ENCODE measurements around the gene PLEKHA7. TPM values are rescaled to one million over a fixed set of nuclear protein-coding genes. Genes with fewer than 3 reads are reported as not detected.

The PLEKHA7 gene
- total RNA-seq, 1 experiment from 2014 or later: 7.2 TPM

DNA sequence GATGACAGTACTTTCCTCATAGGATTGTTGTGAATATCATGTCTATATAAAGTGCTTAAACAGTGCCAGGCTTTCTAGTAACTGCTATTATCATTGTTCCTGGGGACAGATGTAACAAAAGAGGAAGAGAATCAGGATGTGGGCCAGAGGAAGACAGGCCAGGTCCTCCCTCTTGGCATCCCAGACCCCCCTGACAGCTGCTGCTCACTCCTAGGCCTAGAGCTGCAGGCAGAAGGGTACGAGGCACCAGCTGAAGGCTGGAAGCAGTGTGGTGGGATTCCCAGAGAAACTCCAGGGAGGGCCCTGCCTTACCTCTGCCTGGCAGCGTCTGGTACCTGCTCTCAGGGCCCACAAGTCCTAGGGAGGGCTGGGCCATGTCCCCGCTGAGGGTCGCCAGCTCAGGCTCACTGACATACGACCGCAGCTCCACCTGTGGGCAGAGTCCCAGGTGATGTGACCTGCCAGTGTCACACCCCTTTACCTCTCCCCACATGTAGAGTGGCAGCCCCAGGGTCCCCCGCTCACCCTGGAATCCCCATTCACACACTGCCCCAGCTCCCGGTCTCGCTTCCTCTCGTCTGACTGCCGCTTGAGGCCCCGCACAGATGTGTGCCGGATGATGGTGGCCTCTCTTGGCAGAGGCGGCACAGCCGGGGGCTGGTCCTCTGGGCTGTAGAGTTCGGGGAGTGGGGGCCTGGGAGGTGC, 223.6 kb downstream of the PLEKHA7 start:
- H3K4me1 ChIP-seq (ENCODE audit: control insufficient read depth in 1 of 2, insufficient read depth in 2 of 2, low read length in 2 of 2): peaks cover 28 to 52% of the 10 kb centered on the region in 2 experiments
- POLR2A ChIA-PET: no interaction called here
- no peaks in the 10 kb centered on the region for H3K79me2 ChIP-seq (ENCODE audit: insufficient read depth, low read length)
- no peak overlapping the region for H3K4me3 ChIP-seq (replicated peaks in 1 of 2; ENCODE audit: low read depth in 1 of 2, low read length in 2 of 2)
- no peaks in the 10 kb centered on the region for H3K9me3 ChIP-seq (ENCODE audit: control insufficient read depth in 1 of 2, insufficient read depth in 1 of 2, low read depth in 1 of 2, low read length in 2 of 2)
- no peak overlapping the region for H3K27ac ChIP-seq (ENCODE audit: low read depth, low read length)
- ATAC-seq: no peak
- no TSS peak for BruUV-seq (replicated peaks)
- CTCF ChIA-PET: interaction anchor here (1.5 kb wide), 1 partner anchor 29 kb away, joined by 3 read pairs; no protein-coding TSS in a partner anchor
- no peak for DNase-seq (ENCODE audit: low read depth, low spot score)
- no peak overlapping the region for H3K9ac ChIP-seq (ENCODE audit: low read length)
- H3K4me2 ChIP-seq (ENCODE audit: low read length): peak overlapping the region; percentile 69
- no peaks in the 10 kb centered on the region for H3K36me3 ChIP-seq (ENCODE audit: control insufficient read depth in 1 of 2, insufficient read depth in 2 of 2, low read length in 2 of 2)
- TF ChIP-seq YY1 (IDR thresholded peaks at IDR 0.05; ENCODE audit: extremely low read depth, insufficient replicate concordance, low read depth, low read length): no peak
- TF ChIP-seq RAD21 (IDR thresholded peaks at IDR 0.05; ENCODE audit: low read depth): no peak
- no peak for TF ChIP-seq EGR1 (IDR thresholded peaks at IDR 0.05; ENCODE audit: low read depth)
- TF ChIP-seq SRF (IDR thresholded peaks at IDR 0.05; ENCODE audit: low read depth): no peak
- TF ChIP-seq CEBPB (IDR thresholded peaks at IDR 0.05; ENCODE audit: low read depth): no peak
- no peak for TF ChIP-seq EZH2 (IDR thresholded peaks at IDR 0.05)
- no peak for TF ChIP-seq EZH2phosphoT487 (IDR thresholded peaks at IDR 0.05; ENCODE audit: borderline replicate concordance)
- TF ChIP-seq SIN3A (IDR thresholded peaks at IDR 0.05; ENCODE audit: low read depth): no peak
- TF ChIP-seq ZBTB33 (IDR thresholded peaks at IDR 0.05; ENCODE audit: extremely low read depth, insufficient replicate concordance, low read length): no peak
- TF ChIP-seq ELF1 (IDR thresholded peaks at IDR 0.05; ENCODE audit: borderline replicate concordance, low read depth): no peak
- TF ChIP-seq, protein P1, sequence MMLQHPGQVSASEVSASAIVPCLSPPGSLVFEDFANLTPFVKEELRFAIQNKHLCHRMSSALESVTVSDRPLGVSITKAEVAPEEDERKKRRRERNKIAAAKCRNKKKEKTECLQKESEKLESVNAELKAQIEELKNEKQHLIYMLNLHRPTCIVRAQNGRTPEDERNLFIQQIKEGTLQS (IDR thresholded peaks at IDR 0.05): no peak
- TF ChIP-seq, protein P2, sequence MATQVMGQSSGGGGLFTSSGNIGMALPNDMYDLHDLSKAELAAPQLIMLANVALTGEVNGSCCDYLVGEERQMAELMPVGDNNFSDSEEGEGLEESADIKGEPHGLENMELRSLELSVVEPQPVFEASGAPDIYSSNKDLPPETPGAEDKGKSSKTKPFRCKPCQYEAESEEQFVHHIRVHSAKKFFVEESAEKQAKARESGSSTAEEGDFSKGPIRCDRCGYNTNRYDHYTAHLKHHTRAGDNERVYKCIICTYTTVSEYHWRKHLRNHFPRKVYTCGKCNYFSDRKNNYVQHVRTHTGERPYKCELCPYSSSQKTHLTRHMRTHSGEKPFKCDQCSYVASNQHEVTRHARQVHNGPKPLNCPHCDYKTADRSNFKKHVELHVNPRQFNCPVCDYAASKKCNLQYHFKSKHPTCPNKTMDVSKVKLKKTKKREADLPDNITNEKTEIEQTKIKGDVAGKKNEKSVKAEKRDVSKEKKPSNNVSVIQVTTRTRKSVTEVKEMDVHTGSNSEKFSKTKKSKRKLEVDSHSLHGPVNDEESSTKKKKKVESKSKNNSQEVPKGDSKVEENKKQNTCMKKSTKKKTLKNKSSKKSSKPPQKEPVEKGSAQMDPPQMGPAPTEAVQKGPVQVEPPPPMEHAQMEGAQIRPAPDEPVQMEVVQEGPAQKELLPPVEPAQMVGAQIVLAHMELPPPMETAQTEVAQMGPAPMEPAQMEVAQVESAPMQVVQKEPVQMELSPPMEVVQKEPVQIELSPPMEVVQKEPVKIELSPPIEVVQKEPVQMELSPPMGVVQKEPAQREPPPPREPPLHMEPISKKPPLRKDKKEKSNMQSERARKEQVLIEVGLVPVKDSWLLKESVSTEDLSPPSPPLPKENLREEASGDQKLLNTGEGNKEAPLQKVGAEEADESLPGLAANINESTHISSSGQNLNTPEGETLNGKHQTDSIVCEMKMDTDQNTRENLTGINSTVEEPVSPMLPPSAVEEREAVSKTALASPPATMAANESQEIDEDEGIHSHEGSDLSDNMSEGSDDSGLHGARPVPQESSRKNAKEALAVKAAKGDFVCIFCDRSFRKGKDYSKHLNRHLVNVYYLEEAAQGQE (IDR thresholded peaks at IDR 0.05; ENCODE audit: low read depth): no peak
- TF ChIP-seq TCF7L2 (IDR thresholded peaks at IDR 0.05; ENCODE audit: borderline replicate concordance, extremely low read depth, insufficient read depth, insufficient read length): no peak
- TF ChIP-seq CBX3 (IDR thresholded peaks at IDR 0.05; ENCODE audit: low read depth): no peak
- no peak for TF ChIP-seq CTCF (IDR thresholded peaks at IDR 0.05 in 2 of 3, conservative IDR thresholded peaks at IDR 0.05 in 1 of 3; ENCODE audit: borderline replicate concordance in 1 of 3, insufficient read depth in 1 of 3, low read depth in 2 of 3, low read length in 2 of 3)
- TF ChIP-seq POLR2AphosphoS5 (IDR thresholded peaks at IDR 0.05; ENCODE audit: low read depth, low read length): no peak
- no peaks in the 10 kb centered on the region for H3K27me3 ChIP-seq (ENCODE audit: insufficient read depth, low read length)
- H3K9me2 ChIP-seq (ENCODE audit: insufficient read depth): no peaks in the 10 kb centered on the region
- H2AFZ ChIP-seq (ENCODE audit: low read depth, low read length, poor library complexity, severe bottlenecking): no peak overlapping the region
- H4K20me1 ChIP-seq (ENCODE audit: insufficient read depth): no peaks in the 10 kb centered on the region
- intact Hi-C loops (cut with micrococcal nuclease): no loop called here
- RAD21 ChIA-PET (ENCODE audit: low non-redundant PET in 1 of 2, low total read pairs in 2 of 2, uncharacterized antibody in 2 of 2, unreplicated experiment in 2 of 2): no interaction called here
